Dermis blood vessel endothelial cell (primary cell): ENCODE measurements around the gene TNFSF11. TPM values are rescaled to one million over a fixed set of nuclear protein-coding genes. Genes with fewer than 3 reads are reported as not detected.

ENCODE experiments used
- DNase-seq: peaks from one replicate; pipeline ENCODE4 v3.0.0; 2010
- total RNA-seq: library from RNA; depleted of rRNA; stranded (reverse); fragments of >200 nt; gene quantifications from 2 replicates; pipeline ENCODE4 v1.2.3, GENCODE V29; 2014

The TNFSF11 gene
- total RNA-seq, 1 donor from 2014 or later = not detected

- no peak for DNase-seq
Observed at GRCh38 chr13:42612021-42612765, 38.2 kb downstream of the TNFSF11 start.

- DNase-seq = no peak
Observed at GRCh38 chr13:42614436-42615035, 40.6 kb downstream of the TNFSF11 start.

- DNase-seq = no peak
Observed at GRCh38 chr13:42615691-42616090, 41.7 kb downstream of the TNFSF11 start.

GRCh38 chr13:42617221-42617620, 43.3 kb downstream of the TNFSF11 start:
- no peak for DNase-seq

- no peak for DNase-seq
Observed at GRCh38 chr13:42623916-42624315, 50.0 kb downstream of the TNFSF11 start.

- DNase-seq = no peak
Observed at GRCh38 chr13:42625611-42626010, 51.7 kb downstream of the TNFSF11 start.

GRCh38 chr13:42626176-42626860, 52.4 kb downstream of the TNFSF11 start:
- no peak for DNase-seq

GRCh38 chr13:42628666-42629065, 54.7 kb downstream of the TNFSF11 start:
- DNase-seq = no peak

- no peak for DNase-seq
Observed at GRCh38 chr13:42631181-42631580, 57.2 kb downstream of the TNFSF11 start.

- DNase-seq = no peak
Observed at GRCh38 chr13:42633495-42633894, 59.5 kb downstream of the TNFSF11 start.

GRCh38 chr13:42638101-42638500, 64.1 kb downstream of the TNFSF11 start:
- no peak for DNase-seq

- DNase-seq = no peak
Observed at GRCh38 chr13:42638886-42639285, 64.9 kb downstream of the TNFSF11 start.

GRCh38 chr13:42643076-42643475, 69.1 kb downstream of the TNFSF11 start:
- DNase-seq = no peak

- no peak for DNase-seq
Observed at GRCh38 chr13:42644841-42645240, 70.9 kb downstream of the TNFSF11 start.

- DNase-seq = no peak
Observed at GRCh38 chr13:42645717-42646116, 71.8 kb downstream of the TNFSF11 start.

- DNase-seq = no peak
Observed at GRCh38 chr13:42649141-42649540, 75.2 kb downstream of the TNFSF11 start.

- DNase-seq = no peak
Observed at GRCh38 chr13:42649831-42650230, 75.9 kb downstream of the TNFSF11 start.

GRCh38 chr13:42650506-42650905, 76.6 kb downstream of the TNFSF11 start:
- no peak for DNase-seq

- no peak for DNase-seq
Observed at GRCh38 chr13:42651936-42652641, 78.1 kb downstream of the TNFSF11 start.

GRCh38 chr13:42652642-42653415, 78.9 kb downstream of the TNFSF11 start:
- no peak for DNase-seq

GRCh38 chr13:42653679-42654078, 79.7 kb downstream of the TNFSF11 start:
- DNase-seq = no peak

GRCh38 chr13:42654212-42654611, 80.3 kb downstream of the TNFSF11 start:
- no peak for DNase-seq
